Hypothalamus (tissue), 51 donors: ENCODE data around the gene CACHD1.

Source experiments
- DNase-seq, 51 donors: peaks; one replicate each; lab custom pipeline; 2025; lab: John Stamatoyannopoulos, UW

The CACHD1 gene

GRCh38 chr1:64472805-64473204 lies 2.9 kb downstream of the CACHD1 start:
- no peak for DNase-seq

- DNase-seq = no peak
Observed at GRCh38 chr1:64473367-64473766, 3.4 kb downstream of the CACHD1 start.

GRCh38 chr1:64474133-64474532 lies 4.2 kb downstream of the CACHD1 start:
- DNase-seq = no peak

GRCh38 chr1:64474665-64475439 lies 4.9 kb downstream of the CACHD1 start:
- peak in 19 of 51 donors; percentile 6 to 33 (median 23) for DNase-seq

- peak in 2 of 51 donors; percentile 23 to 24 for DNase-seq
Observed at GRCh38 chr1:64476251-64476952, 6.5 kb downstream of the CACHD1 start.

GRCh38 chr1:64478594-64479470 lies 8.9 kb downstream of the CACHD1 start:
- DNase-seq = no peak

- DNase-seq = no peak
Observed at GRCh38 chr1:64479874-64480273, 9.9 kb downstream of the CACHD1 start.

- DNase-seq = no peak
Observed at GRCh38 chr1:64480999-64481772, 11.3 kb downstream of the CACHD1 start.

GRCh38 chr1:64482128-64482527 lies 12.2 kb downstream of the CACHD1 start:
- peak in 1 of 51 donors; percentile 3 for DNase-seq

- no peak for DNase-seq
Observed at GRCh38 chr1:64482720-64483119, 12.8 kb downstream of the CACHD1 start.

GRCh38 chr1:64483731-64484414 lies 13.9 kb downstream of the CACHD1 start:
- no peak for DNase-seq

- no peak for DNase-seq
Observed at GRCh38 chr1:64484651-64485050, 14.7 kb downstream of the CACHD1 start.

- DNase-seq = no peak
Observed at GRCh38 chr1:64486193-64486592, 16.3 kb downstream of the CACHD1 start.

GRCh38 chr1:64487061-64487460 lies 17.1 kb downstream of the CACHD1 start:
- DNase-seq = no peak

- DNase-seq = no peak
Observed at GRCh38 chr1:64488862-64489261, 18.9 kb downstream of the CACHD1 start.

GRCh38 chr1:64489707-64490106 lies 19.8 kb downstream of the CACHD1 start:
- DNase-seq = no peak

GRCh38 chr1:64490213-64490818 lies 20.4 kb downstream of the CACHD1 start:
- DNase-seq = no peak

- DNase-seq = no peak
Observed at GRCh38 chr1:64492424-64492823, 22.5 kb downstream of the CACHD1 start.

GRCh38 chr1:64493831-64494230 lies 23.9 kb downstream of the CACHD1 start:
- peak in 1 of 51 donors; percentile 3 for DNase-seq
